ENCODE results near the gene HMGB2.

HMGB2 gene

DNA sequence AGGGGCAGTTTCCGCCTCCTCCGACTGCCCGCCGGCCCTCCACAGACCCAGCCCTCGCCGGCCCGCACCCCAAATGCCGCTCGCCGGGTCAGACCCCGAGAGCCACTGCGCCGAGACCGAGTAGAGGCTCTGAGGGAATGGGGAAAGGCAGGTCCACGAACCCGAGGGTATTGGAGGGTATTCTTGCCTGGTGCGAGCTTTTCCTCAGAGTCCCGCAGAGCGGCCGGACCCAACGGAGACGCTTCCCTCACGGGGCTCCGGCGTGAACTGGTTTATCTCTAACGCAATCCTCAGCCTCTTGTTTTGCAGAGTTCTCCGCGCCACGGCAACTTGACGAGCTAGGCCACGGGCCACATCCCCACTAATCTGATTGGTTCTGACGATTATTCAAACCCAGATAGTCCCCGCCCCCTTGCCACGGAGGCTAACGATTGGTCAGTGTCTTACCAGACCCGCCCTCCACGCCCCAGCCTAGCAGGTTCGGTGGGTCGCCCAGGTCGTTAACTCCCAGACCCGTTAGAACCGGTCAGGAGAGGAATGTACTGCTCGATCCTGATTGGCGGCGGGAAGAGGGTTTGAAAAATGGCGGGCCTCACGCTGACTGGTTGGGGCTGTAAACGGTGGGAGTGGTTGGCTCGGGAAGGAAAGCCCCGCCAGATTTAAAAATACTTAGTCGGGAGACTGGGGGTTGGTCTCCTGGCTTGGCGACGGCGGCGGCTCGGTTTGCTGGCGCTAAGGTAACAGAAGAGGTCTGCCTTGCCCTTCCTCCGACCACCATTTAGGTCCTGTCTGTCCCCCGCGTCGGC is at the start of gene HMGB2:
Gene HMGB2, minus strand, starts transcription at position 274 of the 806 bp plus-strand sequence. CDS start 709 bp downstream, outside the sequence.
- DNase-seq = peak; percentile 100

GRCh38 chr4:173382349-173382748 is 48.2 kb upstream of the HMGB2 start:
- no peak for DNase-seq

DNA sequence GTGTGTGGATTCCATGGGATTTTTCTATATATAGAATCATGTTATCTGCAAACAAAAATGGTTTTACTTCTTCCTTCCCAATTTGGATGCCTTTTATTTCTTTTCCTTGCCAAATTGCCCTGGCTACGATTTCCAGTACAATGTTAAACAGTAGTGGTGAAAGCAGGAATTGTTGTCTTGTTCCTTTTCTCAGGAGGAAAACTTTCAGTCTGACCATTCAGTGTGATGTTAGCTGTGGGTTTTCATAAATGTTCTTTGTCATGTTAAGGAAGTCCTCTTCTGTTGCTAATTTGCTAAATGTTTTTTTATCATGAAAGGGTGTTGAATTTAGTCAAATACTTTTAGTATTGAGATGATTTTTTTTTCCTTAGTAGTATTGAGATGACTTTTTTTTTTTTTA is 47.5 kb upstream of the HMGB2 start:
- no peak for DNase-seq

- DNase-seq = no peak
Observed at GRCh38 chr4:173380987-173381386, 46.8 kb upstream of the HMGB2 start.

DNA sequence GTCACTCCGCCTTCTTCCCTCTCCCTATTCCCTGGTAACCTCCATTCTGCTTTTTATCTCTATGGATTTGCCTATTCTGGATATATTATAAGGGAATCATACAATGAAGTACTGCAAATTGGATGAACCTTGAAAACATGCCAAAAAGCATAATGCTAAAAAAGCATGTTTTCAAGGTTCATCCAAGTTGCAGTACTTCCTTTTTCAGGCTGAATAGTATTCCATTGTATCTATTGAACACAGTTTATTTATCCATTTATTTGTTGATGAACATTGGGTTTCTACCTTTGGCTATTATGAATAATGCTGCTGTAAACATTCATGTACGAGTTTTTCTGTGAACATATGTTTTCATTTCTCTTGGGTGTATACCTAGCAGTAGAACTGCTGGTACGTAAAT is 45.8 kb upstream of the HMGB2 start:
- DNase-seq = no peak

GRCh38 chr4:173374588-173374987 is 40.4 kb upstream of the HMGB2 start:
- DNase-seq = no peak

- DNase-seq = peak; percentile 77
Observed at GRCh38 chr4:173371292-173372192, 37.4 kb upstream of the HMGB2 start.

DNA sequence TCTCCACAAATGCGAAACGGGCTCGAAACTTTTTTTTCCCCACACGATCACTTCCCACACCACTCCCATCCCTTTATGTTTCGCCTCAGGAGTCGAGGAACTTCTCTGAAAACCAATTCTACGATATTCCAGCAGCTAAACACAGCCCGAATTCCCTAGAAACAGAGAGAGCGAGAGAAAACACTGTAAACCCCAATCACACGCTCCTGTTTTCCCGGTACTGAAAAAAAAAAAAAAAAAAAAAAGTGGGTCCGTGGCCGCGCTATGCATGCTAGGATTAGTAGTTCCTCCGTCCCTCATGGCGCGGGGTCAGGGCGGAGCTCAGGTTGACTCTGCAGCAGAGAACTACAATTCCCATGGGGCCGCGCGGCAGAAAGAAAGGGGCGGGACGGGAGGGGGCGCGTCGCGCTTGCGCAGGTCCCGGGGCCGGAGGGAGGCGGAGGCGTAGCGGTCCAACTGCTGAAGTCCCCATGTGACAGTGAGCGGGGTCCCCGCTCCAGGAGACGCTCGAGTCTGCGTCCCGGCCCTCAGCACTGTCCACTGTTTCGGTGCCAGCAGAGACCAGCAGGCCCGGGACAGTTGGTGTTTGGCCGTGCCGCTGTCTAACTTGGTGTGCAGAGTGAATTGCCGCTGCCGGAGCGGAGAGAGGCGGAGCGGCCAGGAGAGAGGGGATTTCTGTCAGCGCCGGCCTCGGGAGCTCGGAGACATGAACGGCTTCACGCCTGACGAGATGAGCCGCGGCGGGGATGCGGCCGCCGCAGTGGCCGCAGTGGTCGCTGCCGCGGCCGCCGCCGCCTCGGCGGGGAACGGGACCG is 36.5 kb upstream of the HMGB2 start, which contains the start of gene SAP30:
Gene SAP30, plus strand, starts transcription at position 478 of the 815 bp plus-strand sequence. Its CDS starts 229 bp downstream, at position 707.
- peak; percentile 99 for DNase-seq

DNA sequence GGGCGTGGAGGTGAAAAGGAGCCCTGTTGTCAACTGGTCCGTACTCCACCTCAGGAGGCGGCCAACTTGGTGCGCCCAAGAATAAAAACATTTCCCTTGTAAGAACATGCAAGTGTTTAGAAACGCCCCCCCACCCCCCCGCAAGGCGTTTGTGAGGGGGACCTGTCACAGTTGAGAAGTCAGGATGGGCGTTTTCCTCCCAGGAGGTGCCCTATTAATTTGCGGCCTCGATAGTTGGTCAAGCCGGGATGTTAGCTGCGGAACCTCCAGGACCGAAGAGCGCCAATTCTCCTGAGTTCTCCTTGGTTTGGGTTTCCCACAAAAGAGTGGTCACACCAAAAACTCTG is 35.9 kb upstream of the HMGB2 start:
- DNase-seq = peak; percentile 80

- DNase-seq = peak; percentile 71
Observed at GRCh38 chr4:173367946-173368345, 33.8 kb upstream of the HMGB2 start.

- DNase-seq = no peak
Observed at GRCh38 chr4:173367285-173367684, 33.1 kb upstream of the HMGB2 start.

GRCh38 chr4:173365359-173365996 is 31.3 kb upstream of the HMGB2 start:
- DNase-seq = no peak

DNA sequence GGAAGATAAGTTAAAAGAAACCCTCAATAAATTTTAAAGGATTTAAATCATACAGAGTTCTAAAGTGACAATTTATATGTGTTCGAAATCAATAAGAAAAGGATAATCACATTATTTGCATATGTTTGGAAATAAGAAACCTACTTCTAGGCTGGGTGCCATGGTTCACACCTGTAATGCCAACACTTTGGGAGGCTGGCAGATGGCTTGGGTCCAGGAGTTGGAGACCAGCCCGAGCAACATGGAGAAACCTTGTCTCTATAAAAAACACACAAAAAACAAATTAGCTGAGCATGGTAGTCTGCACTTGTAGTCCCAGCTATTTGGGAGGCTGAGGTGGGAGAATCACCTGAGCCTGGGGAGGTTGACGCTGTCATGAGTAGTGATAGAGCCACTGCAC is 28.5 kb upstream of the HMGB2 start:
- DNase-seq = no peak

GRCh38 chr4:173360587-173361221 is 26.5 kb upstream of the HMGB2 start:
- DNase-seq = peak; percentile 65

GRCh38 chr4:173357939-173358338 is 23.8 kb upstream of the HMGB2 start:
- DNase-seq = no peak

DNA sequence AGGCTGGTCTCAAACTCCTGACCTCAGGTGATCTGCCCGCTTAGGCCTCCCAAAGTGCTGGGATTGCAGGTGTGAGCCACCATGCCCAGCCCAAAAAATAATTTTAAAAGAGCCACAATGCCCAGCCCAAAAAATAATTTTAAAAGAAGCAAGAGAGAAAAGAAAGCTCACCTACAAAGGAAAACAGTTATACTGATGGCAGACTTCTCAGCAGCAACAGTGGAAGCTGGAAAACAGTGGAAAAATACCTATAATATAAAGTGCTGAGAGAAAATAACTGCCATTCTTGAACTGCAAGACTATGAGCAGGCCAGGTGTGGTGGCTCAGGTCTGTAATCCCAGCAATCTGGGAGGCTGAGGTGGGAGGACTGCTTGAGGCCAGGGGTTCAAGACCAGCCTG is 13.3 kb upstream of the HMGB2 start:
- no peak for DNase-seq

GRCh38 chr4:173346074-173346473 is 11.9 kb upstream of the HMGB2 start:
- no peak for DNase-seq

DNA sequence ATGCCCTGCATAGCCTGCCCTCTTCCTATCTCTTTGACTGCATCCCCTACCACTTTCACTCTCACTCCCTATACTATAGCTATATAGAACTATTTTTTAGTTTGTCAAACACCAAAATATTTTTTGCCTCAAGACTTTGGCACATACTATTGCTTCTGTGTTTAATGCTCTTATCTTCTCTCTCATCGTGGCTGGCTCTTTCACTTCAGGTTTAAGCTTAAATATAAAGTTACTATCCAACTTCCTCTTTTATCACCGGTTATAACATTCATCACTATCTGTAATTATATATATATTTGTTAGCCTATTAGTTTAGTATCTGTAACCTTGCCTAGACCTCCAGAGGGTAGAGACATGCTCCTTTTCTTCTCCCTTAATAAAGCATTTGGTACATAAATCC is 11.5 kb upstream of the HMGB2 start:
- DNase-seq = peak; percentile 38

DNA sequence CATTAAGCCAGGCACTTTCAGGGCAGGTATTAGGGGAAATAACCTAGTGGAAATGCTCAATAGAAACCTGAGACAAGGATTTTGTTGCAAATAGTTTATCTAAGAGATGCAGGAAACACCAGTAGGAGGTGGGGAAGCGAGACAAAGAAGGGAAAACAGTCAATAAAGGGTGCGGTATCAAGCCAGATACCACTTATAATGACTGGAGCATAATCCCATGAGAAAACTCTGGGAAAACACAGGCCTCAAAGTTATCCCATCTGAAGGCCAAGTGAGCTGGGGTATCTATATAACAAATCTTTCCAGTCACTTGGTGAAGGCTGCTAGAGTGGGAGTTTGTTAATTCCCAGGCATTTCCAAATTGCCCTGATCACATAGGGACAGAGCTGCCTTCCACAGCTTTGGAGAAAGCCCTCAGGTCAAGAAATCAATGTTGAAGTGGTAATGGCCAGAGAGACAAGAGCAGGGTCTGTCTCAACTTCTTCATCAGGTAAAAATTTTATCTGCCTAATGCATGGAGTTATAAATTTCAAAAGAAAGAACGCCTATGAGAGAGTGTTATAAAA is 9.8 kb upstream of the HMGB2 start:
- DNase-seq = no peak

GRCh38 chr4:173337463-173337862 is 3.3 kb upstream of the HMGB2 start:
- no peak for DNase-seq

DNA sequence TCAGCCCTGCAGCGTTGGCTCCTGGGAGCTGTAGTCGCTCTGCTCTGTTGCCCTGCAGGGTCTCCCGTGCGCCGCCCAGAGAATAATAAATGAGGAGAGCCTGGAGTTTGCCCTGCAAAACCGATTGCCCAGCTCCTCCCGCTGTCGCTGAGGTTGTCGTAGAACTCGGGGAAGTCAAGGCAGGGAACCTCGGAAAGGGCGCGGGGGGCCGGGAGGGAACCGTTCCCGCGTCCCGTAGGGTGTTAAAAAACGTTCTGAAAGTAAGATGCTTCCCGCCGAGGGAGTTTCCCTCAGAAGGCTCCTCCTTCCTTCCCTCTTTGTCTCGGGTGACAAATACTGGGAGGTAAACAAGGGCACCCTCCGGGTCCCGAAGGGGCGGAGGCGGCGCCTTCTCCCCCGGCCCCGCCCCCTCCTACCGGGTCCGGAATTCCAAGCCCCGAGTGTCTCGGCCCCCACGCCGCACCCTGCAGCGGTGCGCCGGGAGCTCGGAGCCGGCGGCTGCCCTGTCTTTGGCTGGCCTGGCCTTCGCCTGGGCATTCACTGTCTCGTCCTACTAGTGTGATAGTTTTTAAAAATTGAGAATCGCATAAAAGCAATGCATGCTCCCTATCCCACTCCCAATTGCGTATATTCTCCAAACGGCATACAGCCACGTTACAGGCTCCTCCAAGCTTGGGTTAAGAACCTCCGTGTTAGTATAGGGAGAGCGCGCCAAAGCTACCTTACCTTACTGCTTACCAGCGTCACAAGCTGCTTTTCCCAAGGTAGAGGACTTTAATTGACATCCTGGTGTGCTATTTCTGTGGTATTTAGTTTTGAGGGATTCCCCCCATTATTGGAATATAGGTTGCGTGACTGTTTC is 964 bp upstream of the HMGB2 start:
- peak; percentile 93 for DNase-seq
